ENCODE measurements around the gene PREX1.

The PREX1 gene

GRCh38 chr20:48645666-48646065, 182.1 kb downstream of the PREX1 start:
- H3K27ac Mint-ChIP-seq: no peak overlapping the region
- no peaks in the 10 kb centered on the region for H3K27me3 Mint-ChIP-seq (ENCODE audit: low read depth)
- no peaks in the 10 kb centered on the region for H3K4me1 Mint-ChIP-seq
- H3K4me3 Mint-ChIP-seq: no peak overlapping the region
- H3K9me3 Mint-ChIP-seq: no peaks in the 10 kb centered on the region
- no peak for TF ChIP-seq CTCF (IDR thresholded peaks at IDR 0.05; ENCODE audit: unreplicated experiment in 3 of 3)
- peaks cover 29% of the 10 kb centered on the region for H3K36me3 Mint-ChIP-seq (ENCODE audit: low read depth)

- no peak overlapping the region for H3K4me3 Mint-ChIP-seq
- no peaks in the 10 kb centered on the region for H3K9me3 Mint-ChIP-seq
- no peaks in the 10 kb centered on the region for H3K4me1 Mint-ChIP-seq
- no peaks in the 10 kb centered on the region for H3K27me3 Mint-ChIP-seq (ENCODE audit: low read depth)
- no peak overlapping the region for H3K27ac Mint-ChIP-seq
- H3K36me3 Mint-ChIP-seq (ENCODE audit: low read depth): peaks cover 23% of the 10 kb centered on the region
- TF ChIP-seq CTCF (IDR thresholded peaks at IDR 0.05; ENCODE audit: unreplicated experiment in 3 of 3): no peak
Observed at GRCh38 chr20:48644286-48644828, 183.4 kb downstream of the PREX1 start.

GRCh38 chr20:48642105-48642880, 185.5 kb downstream of the PREX1 start:
- no peak for TF ChIP-seq CTCF (IDR thresholded peaks at IDR 0.05; ENCODE audit: unreplicated experiment in 3 of 3)
- Mint-ChIP-seq H3K27me3 (ENCODE audit: low read depth) (no peaks in the 10 kb centered on the region), H3K36me3 (ENCODE audit: low read depth) (peaks cover 17% of the 10 kb centered on the region), H3K4me3 (no peak overlapping the region), H3K4me1 (no peaks in the 10 kb centered on the region), H3K9me3 (no peaks in the 10 kb centered on the region), H3K27ac (no peak overlapping the region)

- Mint-ChIP-seq H3K4me1 (no peaks in the 10 kb centered on the region), H3K27me3 (ENCODE audit: low read depth) (no peaks in the 10 kb centered on the region), H3K36me3 (ENCODE audit: low read depth) (peaks cover 17% of the 10 kb centered on the region), H3K9me3 (no peaks in the 10 kb centered on the region), H3K27ac (no peak overlapping the region), H3K4me3 (no peak overlapping the region)
- no peak for TF ChIP-seq CTCF (IDR thresholded peaks at IDR 0.05; ENCODE audit: unreplicated experiment in 3 of 3)
Observed at GRCh38 chr20:48640871-48641270, 186.9 kb downstream of the PREX1 start.

- Mint-ChIP-seq H3K27me3 (ENCODE audit: low read depth) (no peaks in the 10 kb centered on the region), H3K4me3 (no peak overlapping the region), H3K9me3 (no peaks in the 10 kb centered on the region), H3K36me3 (ENCODE audit: low read depth) (peaks cover 11% of the 10 kb centered on the region), H3K27ac (no peak overlapping the region), H3K4me1 (no peaks in the 10 kb centered on the region)
- TF ChIP-seq CTCF (IDR thresholded peaks at IDR 0.05; ENCODE audit: unreplicated experiment in 3 of 3): no peak
Observed at GRCh38 chr20:48639899-48640298, 187.9 kb downstream of the PREX1 start.

- Mint-ChIP-seq H3K4me3 (no peak overlapping the region), H3K27me3 (ENCODE audit: low read depth) (no peaks in the 10 kb centered on the region), H3K9me3 (no peaks in the 10 kb centered on the region), H3K4me1 (no peaks in the 10 kb centered on the region), H3K36me3 (ENCODE audit: low read depth) (peaks cover 8% of the 10 kb centered on the region), H3K27ac (no peak overlapping the region)
- TF ChIP-seq CTCF (IDR thresholded peaks at IDR 0.05; ENCODE audit: unreplicated experiment in 3 of 3): no peak
Observed at GRCh38 chr20:48638546-48638945, 189.3 kb downstream of the PREX1 start.
